HCT116 (cell line): ENCODE measurements around the gene RNPC3.
"Not testable (repeated sequence)": the region's sequence is repeated elsewhere in the genome, so short reads cannot be mapped to it uniquely, and the experiment has no call there.

Experiments used
- ATF3 ChIP-seq: IDR thresholded peaks from 2 replicates; pipeline ENCODE4 v1.6.1; 2012
- CEBPB ChIP-seq: IDR thresholded peaks from 2 replicates; pipeline ENCODE4 v1.6.1; 2012; ENCODE audit warnings: low read depth
- CTCF ChIP-seq, 3 experiments: fragments of 200-600 bp in 1 of 3; sonication (generic) in 1 of 3; IDR thresholded peaks in 2 of 3; conservative IDR thresholded peaks in 1 of 3; 2 replicates each; pipeline ENCODE4 v1.5.1; 2012 to 2017; ENCODE audit warnings: low read depth in 2 of 3, low read length in 2 of 3, antibody characterized with exemption in 1 of 3, borderline replicate concordance in 1 of 3, control low read depth in 1 of 3, mild to moderate bottlenecking in 1 of 3, mixed read lengths in 1 of 3, mixed run types in 1 of 3, moderate library complexity in 1 of 3; ENCODE audit not compliant: insufficient read depth in 1 of 3
- EZH2 ChIP-seq: fragments of 200-600 bp; sonication (generic); IDR thresholded peaks from 2 replicates; pipeline ENCODE4 v1.6.1; 2017; ENCODE audit warnings: antibody characterized with exemption, mixed run types
- REST ChIP-seq: IDR thresholded peaks from 2 replicates; pipeline ENCODE4 v1.6.1; 2012; ENCODE audit warnings: low read depth
- SIN3A ChIP-seq: IDR thresholded peaks from 2 replicates; pipeline ENCODE4 v1.6.1; 2012; ENCODE audit warnings: low read depth
- YY1 ChIP-seq: IDR thresholded peaks from 2 replicates; pipeline ENCODE4 v1.6.1; 2011; ENCODE audit warnings: low read length, low read depth, moderate library complexity, mild to moderate bottlenecking; ENCODE audit not compliant: insufficient replicate concordance; ENCODE audit errors: extremely low read depth

GRCh38 chr1:103576784-103577183, 51.3 kb downstream of the RNPC3 start:
- not testable (repeated sequence) for TF ChIP-seq CTCF (IDR thresholded peaks at IDR 0.05 in 2 of 3, conservative IDR thresholded peaks at IDR 0.05 in 1 of 3; ENCODE audit: borderline replicate concordance in 1 of 3, insufficient read depth in 1 of 3, low read depth in 2 of 3, low read length in 2 of 3); CEBPB; SIN3A; EZH2; ATF3; REST; YY1
